Heart right ventricle (tissue), 16 donors: Measurements from ENCODE around the gene CAPN10. TPM values are rescaled to one million over a fixed set of nuclear protein-coding genes. Genes with fewer than 3 reads are reported as not detected.

ENCODE experiments used
- ATAC-seq, 8 donors: fragments of 200-7000 bp; cut with Tn5 transposase; one replicate each; pipeline ENCODE4 v1.9.1; 2020; ENCODE audit warnings: mild to moderate bottlenecking in 8 of 8, moderate library complexity in 8 of 8, moderate number of reproducible peaks in 1 of 8
- DNase-seq, 2 donors: peaks; one replicate each; pipeline ENCODE4 v3.0.0-alpha.2; 2020
- H3K27ac ChIP-seq, 10 donors: fragments of 200-600 bp; sonication (generic) in 2 of 10; one replicate each; pipeline versions ENCODE4 v1.5.0 to v1.8.0; 2020 to 2022; ENCODE audit warnings: mild to moderate bottlenecking in 3 of 10
- H3K27me3 ChIP-seq, 7 donors: fragments of 200-600 bp; one replicate each; pipeline ENCODE4 v1.8.0; 2021 to 2022; ENCODE audit warnings: mild to moderate bottlenecking in 2 of 7
- H3K36me3 ChIP-seq, 9 donors: fragments of 200-600 bp; sonication (generic) in 1 of 9; one replicate each; pipeline versions ENCODE4 v1.5.0 to v1.8.0; 2020 to 2022; ENCODE audit warnings: mild to moderate bottlenecking in 2 of 9
- H3K4me1 ChIP-seq, 9 donors: fragments of 200-600 bp; sonication (generic) in 1 of 9; one replicate each; pipeline versions ENCODE4 v1.5.0 to v1.8.0; 2020 to 2022; ENCODE audit warnings: mild to moderate bottlenecking in 4 of 9
- H3K4me3 ChIP-seq, 10 donors: fragments of 200-600 bp; sonication (generic) in 2 of 10; one replicate each; pipeline versions ENCODE4 v1.5.0 to v1.8.0; 2020 to 2022; ENCODE audit warnings: mild to moderate bottlenecking in 7 of 10, moderate library complexity in 2 of 10
- H3K9me3 ChIP-seq, 11 donors: fragments of 200-600 bp in 10 of 11; sonication (generic) in 2 of 11; one replicate each; pipeline versions ENCODE4 v1.5.0 to v1.8.0; 2013 to 2022; ENCODE audit warnings: mild to moderate bottlenecking in 2 of 11, control low read depth in 1 of 11, moderate library complexity in 1 of 11
- WGBS, 2 donors: extraction: QIAGEN DNeasy Blood & Tissue Kit; methylation state at CpG; one replicate each; pipeline ENCODE4 v1.1.7; 2013; ENCODE audit warnings: inconsistent platforms in 1 of 2; 5-methylcytosine and 5-hydroxymethylcytosine counted together
- intact Hi-C, 10 donors: fragments of 100-400 bp; cut with DNase I; formaldehyde crosslinking; loops; one replicate each; pipeline versions ENCODE4 v1.11.1 to v1.14.2; 2022
- polyA plus RNA-seq, 2 donors: library from polyadenylated mRNA; stranded (reverse); fragments of 200-250 nt; gene quantifications; one replicate each; pipeline ENCODE4 v1.2.3, GENCODE V29; 2013
- total RNA-seq, 10 donors: library from RNA; stranded (reverse); fragmentation: NEBNext Ultra II Directional in 3 of 10; extraction: Animal tissue kit (Norgen Biotek cat#: 25700) in 3 of 10; gene quantifications; one replicate each; pipeline versions ENCODE4 v1.2.1 to v1.2.4, GENCODE V29; 2021 to 2023
- TF ChIP-seq, protein P1 (sequence below), 9 donors: fragments of 200-600 bp; sonication (generic) in 2 of 9; IDR thresholded peaks; one replicate each; pipeline versions ENCODE4 v1.5.0 to v1.8.0; 2021 to 2022; ENCODE audit warnings: antibody characterized with exemption in 9 of 9, mild to moderate bottlenecking in 5 of 9, moderate library complexity in 1 of 9
- donor health status: Arrhythmogenic right ventricular cardiomyopathy.
- donor health status: ischemic (EF 13 %, LVEDD 7.1; RV severe dilation, severe dysfunction).
- donor health status: healthy with polysubstance abuse.
- donor health status: DM: no; HTN: yes; CAD: no.
- donor health status: DM: no; HTN: no; CAD: no.
- donor health status: ischemic (EF 25% LVEDD 6.9; RV normal size, moderate dysfunction).
- donor health status: ischemic (EF 25% LVEDD 5.7; RV mildly dilated, moderate dysfunction).
- donor health status: healthy.
- donor health status: DM: yes; HTN: yes; CAD: no.
- donor health status: Ischemic cardiomyopathy.
- donor health status: ischemic (EF 35%, LVEDD 5.7; RV mildly dilated, moderate dysfunction).
- donor health status: nonischemic (EF 11% LVEDD 7.7; RV severe dilation, severe dysfunction).
- donor health status: DM: yes; HTN: yes; CAD: no.
- donor health status: PGD.
- donor health status: ischemic (EF 29% LVEDD 5.4; RV normal size, mild dysfunction).
- donor health status: nonischemic (EF 23%, LVEDD 6.1; RV moderate dilation, normal function).

CAPN10 gene
- total and polyA plus RNA-seq, 12 donors, result 16.8 to 89.5 (median 21.0) TPM

DNA sequence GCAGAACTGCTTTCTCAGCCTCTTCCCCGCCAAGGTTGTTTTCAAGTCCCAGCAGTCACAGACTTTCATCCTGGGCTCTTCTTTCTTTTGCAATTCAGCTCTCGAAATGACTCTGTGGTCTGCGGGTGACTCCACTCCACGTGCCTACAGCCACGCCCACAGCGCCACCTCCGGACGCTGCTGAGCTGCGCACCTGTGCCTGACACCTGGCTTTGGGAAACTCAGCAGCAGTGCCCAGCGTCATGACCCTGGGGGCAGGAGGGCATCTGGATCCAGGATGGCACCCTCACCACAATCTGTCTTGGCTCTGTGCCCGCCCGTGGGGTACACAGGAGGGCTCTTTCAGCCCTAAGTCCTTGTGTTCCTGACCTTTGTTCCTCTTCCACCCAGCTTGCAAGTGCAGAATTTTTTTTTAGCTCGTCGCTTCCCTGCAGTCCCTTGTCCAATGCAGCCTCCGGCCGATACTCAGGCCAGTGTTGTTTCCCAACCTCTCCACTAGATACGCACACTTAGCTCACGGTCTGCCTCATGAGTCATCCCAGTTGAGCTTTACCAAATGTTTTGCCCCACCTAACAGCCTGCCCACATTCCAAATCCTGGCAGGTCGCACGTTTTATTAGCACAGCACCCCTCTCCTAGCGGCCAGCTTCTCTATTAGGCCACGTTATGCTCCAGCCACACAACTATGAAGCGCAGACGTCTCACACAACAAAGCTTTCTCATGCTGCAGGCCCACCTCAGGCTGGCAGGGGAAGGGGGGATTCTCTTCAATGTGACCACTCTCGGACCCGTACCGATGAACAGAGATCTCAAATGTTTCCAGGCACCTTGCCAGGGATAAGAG, 6.5 kb upstream of the CAPN10 start:
- WGBS, 2 donors, result 65 to 66% methylated on average over 27 of the region's 27 CpGs
- TF ChIP-seq, protein P1, sequence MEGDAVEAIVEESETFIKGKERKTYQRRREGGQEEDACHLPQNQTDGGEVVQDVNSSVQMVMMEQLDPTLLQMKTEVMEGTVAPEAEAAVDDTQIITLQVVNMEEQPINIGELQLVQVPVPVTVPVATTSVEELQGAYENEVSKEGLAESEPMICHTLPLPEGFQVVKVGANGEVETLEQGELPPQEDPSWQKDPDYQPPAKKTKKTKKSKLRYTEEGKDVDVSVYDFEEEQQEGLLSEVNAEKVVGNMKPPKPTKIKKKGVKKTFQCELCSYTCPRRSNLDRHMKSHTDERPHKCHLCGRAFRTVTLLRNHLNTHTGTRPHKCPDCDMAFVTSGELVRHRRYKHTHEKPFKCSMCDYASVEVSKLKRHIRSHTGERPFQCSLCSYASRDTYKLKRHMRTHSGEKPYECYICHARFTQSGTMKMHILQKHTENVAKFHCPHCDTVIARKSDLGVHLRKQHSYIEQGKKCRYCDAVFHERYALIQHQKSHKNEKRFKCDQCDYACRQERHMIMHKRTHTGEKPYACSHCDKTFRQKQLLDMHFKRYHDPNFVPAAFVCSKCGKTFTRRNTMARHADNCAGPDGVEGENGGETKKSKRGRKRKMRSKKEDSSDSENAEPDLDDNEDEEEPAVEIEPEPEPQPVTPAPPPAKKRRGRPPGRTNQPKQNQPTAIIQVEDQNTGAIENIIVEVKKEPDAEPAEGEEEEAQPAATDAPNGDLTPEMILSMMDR (IDR thresholded peaks at IDR 0.05), result peak in 3 of 9 donors; percentile 6 to 43 (median 6)
- H3K9me3 ChIP-seq, result peaks cover 0 to 11% (median 0%) of the 10 kb centered on the region in 11 donors
- H3K4me3 ChIP-seq, result no peak overlapping the region
- DNase-seq (peak in 1 of 2 donors; percentile 40), ATAC-seq (peak; percentile 54 to 87 (median 71))
- H3K27me3 ChIP-seq, result no peaks in the 10 kb centered on the region
- H3K36me3 ChIP-seq, result peaks cover 0 to 50% (median 30%) of the 10 kb centered on the region in 9 donors
- intact Hi-C loops, result loop anchor here in 1 of 10 donors (10.0 kb wide), 1 partner anchor 255 kb away; no protein-coding TSS in a partner anchor
- peak overlapping the region; percentile 39 to 85 (median 72) for H3K27ac ChIP-seq
- peaks cover 14 to 44% (median 36%) of the 10 kb centered on the region in 9 donors for H3K4me1 ChIP-seq

DNA sequence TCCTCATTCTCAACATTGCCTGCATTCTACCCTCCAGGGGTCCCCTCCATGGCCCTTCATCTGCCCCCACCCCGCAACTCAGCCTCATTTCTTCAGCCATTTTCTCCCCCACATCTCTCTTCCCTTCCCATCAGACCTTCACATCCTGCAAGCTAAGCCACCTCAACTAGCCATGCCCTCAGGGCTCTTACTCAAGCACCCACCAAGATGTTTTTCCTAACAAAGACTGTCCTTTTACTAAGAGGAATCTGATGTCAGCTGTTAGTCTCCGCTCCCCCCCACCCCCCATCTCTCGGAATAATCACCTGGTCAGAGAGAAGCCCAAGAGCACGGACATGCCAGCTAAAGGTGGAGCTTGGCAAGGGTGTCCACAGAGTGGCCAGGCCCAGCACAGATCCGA, 4.7 kb upstream of the CAPN10 start:
- Histone ChIP-seq H3K9me3 (peaks cover 0 to 11% (median 0%) of the 10 kb centered on the region in 11 donors), H3K27ac (no peak overlapping the region), H3K4me3 (no peak overlapping the region), H3K4me1 (peaks cover 21 to 52% (median 44%) of the 10 kb centered on the region in 9 donors), H3K27me3 (no peaks in the 10 kb centered on the region), H3K36me3 (peaks cover 0 to 32% (median 14%) of the 10 kb centered on the region in 9 donors)
- 93 to 95% methylated on average over 5 of the region's 5 CpGs for WGBS, 2 donors
- ATAC-seq (no peak), DNase-seq (no peak)
- TF ChIP-seq, protein P1 (IDR thresholded peaks at IDR 0.05), result no peak
- intact Hi-C loops, result loop anchor here in 1 of 10 donors (10.0 kb wide), 1 partner anchor 253 kb away; no protein-coding TSS in a partner anchor

DNA sequence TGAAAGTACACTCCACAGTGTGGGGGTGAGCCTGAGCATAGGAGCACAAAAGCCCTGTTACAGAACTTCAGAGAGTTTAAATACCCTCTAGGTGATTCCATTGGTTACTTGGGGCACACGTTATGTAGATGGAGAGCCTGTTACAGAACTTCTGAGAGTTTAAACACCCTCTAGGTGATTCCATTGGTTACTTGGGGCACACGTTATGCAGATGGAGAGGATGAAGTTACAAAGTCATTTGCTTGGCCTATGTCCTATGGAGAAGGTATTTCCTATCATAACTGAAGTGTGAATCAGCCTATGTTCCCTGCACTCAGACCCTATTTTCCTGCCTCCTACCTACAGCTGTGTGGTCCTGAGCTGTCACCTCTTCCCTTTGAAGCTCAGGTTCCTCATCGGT, 3.8 kb upstream of the CAPN10 start:
- WGBS, 2 donors, result 90 to 91% methylated on average over 3 of the region's 3 CpGs
- no peak overlapping the region for H3K27ac ChIP-seq
- peaks cover 0 to 22% (median 4%) of the 10 kb centered on the region in 9 donors for H3K36me3 ChIP-seq
- intact Hi-C loops, result loop anchor here in 1 of 10 donors (10.0 kb wide), 1 partner anchor 252 kb away; no protein-coding TSS in a partner anchor
- peaks cover 0 to 11% (median 0%) of the 10 kb centered on the region in 11 donors for H3K9me3 ChIP-seq
- peaks cover 24 to 59% (median 50%) of the 10 kb centered on the region in 9 donors for H3K4me1 ChIP-seq
- no peak overlapping the region for H3K4me3 ChIP-seq
- ATAC-seq (no peak), DNase-seq (no peak)
- TF ChIP-seq, protein P1 (IDR thresholded peaks at IDR 0.05), result no peak
- no peaks in the 10 kb centered on the region for H3K27me3 ChIP-seq

DNA sequence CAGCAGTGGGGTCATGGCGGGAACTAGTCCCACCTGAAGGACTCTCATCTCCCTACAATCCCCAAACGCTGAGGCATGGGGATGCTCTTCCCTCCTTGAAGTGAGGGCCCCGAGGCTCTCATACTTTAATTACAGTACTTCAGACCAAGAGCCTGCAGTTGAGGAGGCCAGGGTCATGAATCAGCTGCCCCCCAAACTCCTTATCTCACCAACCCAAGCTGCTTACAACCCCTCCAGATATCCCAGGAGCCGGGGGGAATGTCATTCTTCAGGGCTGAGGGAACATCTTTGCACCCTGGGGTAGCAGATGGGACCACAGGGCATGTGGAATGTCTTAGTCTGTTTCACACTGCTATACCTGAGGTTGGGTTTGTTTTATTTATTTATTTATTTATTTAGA, 2.8 kb upstream of the CAPN10 start:
- Histone ChIP-seq H3K27me3 (no peaks in the 10 kb centered on the region), H3K36me3 (peaks cover 0 to 13% (median 0%) of the 10 kb centered on the region in 9 donors), H3K27ac (no peak overlapping the region), H3K4me1 (peaks cover 29 to 59% (median 53%) of the 10 kb centered on the region in 9 donors), H3K9me3 (peaks cover 0 to 11% (median 0%) of the 10 kb centered on the region in 11 donors), H3K4me3 (no peak overlapping the region)
- TF ChIP-seq, protein P1 (IDR thresholded peaks at IDR 0.05), result no peak
- intact Hi-C loops, result loop anchor here in 1 of 10 donors (10.0 kb wide), 1 partner anchor 251 kb away; no protein-coding TSS in a partner anchor
- no peak for DNase-seq
- no peak for ATAC-seq
- 89 to 91% methylated on average over 4 of the region's 4 CpGs for WGBS, 2 donors
